Measurements from ENCODE around the gene GTF2I. TPM values are rescaled to one million over a fixed set of nuclear protein-coding genes. Genes with fewer than 3 reads are reported as not detected.
"Not testable (repeated sequence)": the region's sequence is repeated elsewhere in the genome, so short reads cannot be mapped to it uniquely, and the experiment has no call there.

Gene GTF2I
- total and polyA plus RNA-seq, 2 experiments from 2014 or later = 167 to 193 TPM

DNA sequence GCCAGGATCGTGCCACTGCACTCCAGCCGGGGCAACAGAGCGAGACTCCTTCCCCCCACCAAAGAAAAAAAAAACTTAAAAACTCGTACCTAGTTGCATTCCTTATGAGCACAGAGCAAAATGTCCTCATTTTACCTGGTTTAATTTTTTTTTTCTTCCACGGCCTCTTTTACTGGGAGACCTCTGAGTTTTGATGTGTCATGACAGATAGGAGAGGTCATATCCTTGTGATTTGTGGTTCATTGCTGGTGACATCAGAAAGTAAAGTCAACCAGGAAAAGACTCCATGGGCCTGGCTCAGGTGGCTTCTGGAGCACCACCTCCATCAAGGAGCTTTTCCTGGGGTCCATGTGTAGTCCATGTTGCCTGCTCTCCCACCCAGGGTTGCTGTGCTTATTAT is 26.3 kb downstream of the GTF2I start:
- Histone ChIP-seq H3K4me3 (no peak overlapping the region), H4K20me1 (ENCODE audit: insufficient read depth, poor library complexity, severe bottlenecking) (peaks cover 98% of the 10 kb centered on the region), H3K9me3 (ENCODE audit: low read depth) (no peaks in the 10 kb centered on the region), H3K27me3 (no peaks in the 10 kb centered on the region), H3K9me2 (replicated peaks; ENCODE audit: insufficient read depth) (no peaks in the 10 kb centered on the region), H2AFZ (no peak overlapping the region), H3K36me3 (replicated peaks; ENCODE audit: insufficient read depth, low read depth) (peaks cover 2% of the 10 kb centered on the region), H3K79me2 (peaks cover 100% of the 10 kb centered on the region), H3K27ac (no peak overlapping the region), H3K4me2 (no peak overlapping the region), H3K4me1 (ENCODE audit: insufficient read depth) (no peaks in the 10 kb centered on the region)
- no peak for TF ChIP-seq EZH2phosphoT487 (IDR thresholded peaks at IDR 0.05; ENCODE audit: low read depth, severe bottlenecking, unreplicated experiment)
- TF ChIP-seq, protein P1, sequence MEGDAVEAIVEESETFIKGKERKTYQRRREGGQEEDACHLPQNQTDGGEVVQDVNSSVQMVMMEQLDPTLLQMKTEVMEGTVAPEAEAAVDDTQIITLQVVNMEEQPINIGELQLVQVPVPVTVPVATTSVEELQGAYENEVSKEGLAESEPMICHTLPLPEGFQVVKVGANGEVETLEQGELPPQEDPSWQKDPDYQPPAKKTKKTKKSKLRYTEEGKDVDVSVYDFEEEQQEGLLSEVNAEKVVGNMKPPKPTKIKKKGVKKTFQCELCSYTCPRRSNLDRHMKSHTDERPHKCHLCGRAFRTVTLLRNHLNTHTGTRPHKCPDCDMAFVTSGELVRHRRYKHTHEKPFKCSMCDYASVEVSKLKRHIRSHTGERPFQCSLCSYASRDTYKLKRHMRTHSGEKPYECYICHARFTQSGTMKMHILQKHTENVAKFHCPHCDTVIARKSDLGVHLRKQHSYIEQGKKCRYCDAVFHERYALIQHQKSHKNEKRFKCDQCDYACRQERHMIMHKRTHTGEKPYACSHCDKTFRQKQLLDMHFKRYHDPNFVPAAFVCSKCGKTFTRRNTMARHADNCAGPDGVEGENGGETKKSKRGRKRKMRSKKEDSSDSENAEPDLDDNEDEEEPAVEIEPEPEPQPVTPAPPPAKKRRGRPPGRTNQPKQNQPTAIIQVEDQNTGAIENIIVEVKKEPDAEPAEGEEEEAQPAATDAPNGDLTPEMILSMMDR (IDR thresholded peaks at IDR 0.05; ENCODE audit: poor library complexity) = no peak
- no peak for TF ChIP-seq EZH2 (IDR thresholded peaks at IDR 0.05; ENCODE audit: borderline replicate concordance)
- DNase-seq (ENCODE audit: low spot score) = no peak
- WGBS (ENCODE audit: low lambda C conversion rate, missing lambda C conversion rate) = 97% methylated on average over 5 of the region's 5 CpGs

DNA sequence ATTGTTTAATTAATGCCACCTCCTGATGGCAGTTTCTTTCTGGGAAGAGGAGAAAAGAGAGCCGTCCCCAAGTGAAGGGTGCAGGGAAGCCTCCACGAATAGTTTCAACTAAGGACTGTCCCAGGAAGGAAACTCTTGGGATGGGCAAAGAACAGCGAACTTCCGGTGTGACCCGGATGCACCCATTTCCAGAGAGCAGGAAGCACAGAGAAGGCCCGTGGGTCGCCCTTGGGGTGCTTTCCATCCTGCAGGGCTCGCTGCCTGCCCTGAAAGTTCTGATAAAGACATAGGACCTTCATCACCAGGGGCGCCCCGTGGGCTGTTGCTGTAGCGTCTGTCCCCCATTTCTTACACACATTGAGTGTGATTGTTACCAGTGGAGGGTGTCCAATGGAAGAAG is 27.0 kb downstream of the GTF2I start:
- Histone ChIP-seq H4K20me1 (ENCODE audit: insufficient read depth, poor library complexity, severe bottlenecking) (peaks cover 98% of the 10 kb centered on the region), H3K27me3 (no peaks in the 10 kb centered on the region), H3K27ac (no peak overlapping the region), H3K4me3 (no peak overlapping the region), H3K36me3 (replicated peaks; ENCODE audit: insufficient read depth, low read depth) (peaks cover 2% of the 10 kb centered on the region), H2AFZ (no peak overlapping the region), H3K4me1 (ENCODE audit: insufficient read depth) (no peaks in the 10 kb centered on the region), H3K9me3 (ENCODE audit: low read depth) (no peaks in the 10 kb centered on the region), H3K9me2 (replicated peaks; ENCODE audit: insufficient read depth) (no peaks in the 10 kb centered on the region), H3K4me2 (no peak overlapping the region), H3K79me2 (peaks cover 99% of the 10 kb centered on the region)
- DNase-seq (ENCODE audit: low spot score) = no peak
- TF ChIP-seq EZH2phosphoT487 (IDR thresholded peaks at IDR 0.05; ENCODE audit: low read depth, severe bottlenecking, unreplicated experiment) (no peak), EZH2 (IDR thresholded peaks at IDR 0.05; ENCODE audit: borderline replicate concordance) (no peak)
- TF ChIP-seq, protein P1 (IDR thresholded peaks at IDR 0.05; ENCODE audit: poor library complexity) = no peak
- 92% methylated on average over 11 of the region's 11 CpGs for WGBS (ENCODE audit: low lambda C conversion rate, missing lambda C conversion rate)

DNA sequence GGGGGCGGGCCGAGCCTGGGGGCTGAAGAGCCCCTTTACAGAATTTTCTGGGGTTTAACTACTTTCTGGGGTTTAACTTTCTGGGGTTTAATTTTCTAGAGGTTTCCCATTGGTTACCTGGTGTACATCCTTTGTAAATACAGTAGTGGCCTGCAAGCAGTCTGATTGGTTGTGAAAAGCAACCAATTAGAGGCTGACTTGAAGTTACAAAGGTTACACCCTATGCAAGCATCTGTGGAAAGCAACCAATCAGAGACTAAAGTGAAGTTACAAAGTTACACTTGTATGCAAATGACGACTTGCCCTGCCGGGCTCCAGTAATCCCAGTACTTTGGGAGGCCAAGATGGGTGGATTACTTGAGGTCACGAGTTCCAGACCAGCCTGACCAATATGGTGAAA is 27.4 kb downstream of the GTF2I start:
- Histone ChIP-seq H3K9me3 (ENCODE audit: low read depth) (no peaks in the 10 kb centered on the region), H3K27ac (no peak overlapping the region), H3K4me3 (no peak overlapping the region), H3K4me1 (ENCODE audit: insufficient read depth) (no peaks in the 10 kb centered on the region), H3K9me2 (replicated peaks; ENCODE audit: insufficient read depth) (no peaks in the 10 kb centered on the region), H3K36me3 (replicated peaks; ENCODE audit: insufficient read depth, low read depth) (peaks cover 2% of the 10 kb centered on the region), H3K4me2 (no peak overlapping the region), H3K79me2 (peaks cover 99% of the 10 kb centered on the region), H3K27me3 (no peaks in the 10 kb centered on the region), H4K20me1 (ENCODE audit: insufficient read depth, poor library complexity, severe bottlenecking) (peaks cover 98% of the 10 kb centered on the region), H2AFZ (no peak overlapping the region)
- TF ChIP-seq, protein P1 (IDR thresholded peaks at IDR 0.05; ENCODE audit: poor library complexity) = no peak
- TF ChIP-seq EZH2 (IDR thresholded peaks at IDR 0.05; ENCODE audit: borderline replicate concordance) (no peak), EZH2phosphoT487 (IDR thresholded peaks at IDR 0.05; ENCODE audit: low read depth, severe bottlenecking, unreplicated experiment) (no peak)
- 91% methylated on average over 5 of the region's 5 CpGs for WGBS (ENCODE audit: low lambda C conversion rate, missing lambda C conversion rate)
- DNase-seq (ENCODE audit: low spot score) = no peak

DNA sequence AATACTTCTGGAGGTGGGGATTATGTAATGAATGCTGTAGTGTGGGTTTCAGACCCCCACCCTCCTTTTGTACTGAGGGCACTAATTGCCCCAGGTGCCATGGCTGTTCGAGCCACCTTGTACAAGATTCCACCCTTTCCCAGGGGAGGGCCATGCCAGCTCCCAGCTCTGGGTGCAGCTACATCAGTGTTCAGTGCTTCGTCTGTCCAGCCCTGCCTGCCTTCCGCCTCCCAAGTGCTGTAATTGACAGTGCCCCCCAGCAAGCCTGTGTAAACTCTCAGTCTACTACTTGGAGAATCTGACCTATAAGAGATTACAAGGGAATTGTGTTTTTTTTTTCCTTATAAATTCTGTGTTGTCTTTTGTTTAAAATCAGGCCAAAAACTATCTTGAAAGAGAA is 33.0 kb downstream of the GTF2I start:
- Histone ChIP-seq H3K9me3 (ENCODE audit: low read depth) (no peaks in the 10 kb centered on the region), H4K20me1 (ENCODE audit: insufficient read depth, poor library complexity, severe bottlenecking) (peaks cover 62% of the 10 kb centered on the region), H3K79me2 (peaks cover 85% of the 10 kb centered on the region), H2AFZ (no peak overlapping the region), H3K4me1 (ENCODE audit: insufficient read depth) (no peaks in the 10 kb centered on the region), H3K36me3 (replicated peaks; ENCODE audit: insufficient read depth, low read depth) (peaks cover 9% of the 10 kb centered on the region), H3K27me3 (no peaks in the 10 kb centered on the region), H3K4me3 (no peak overlapping the region), H3K27ac (no peak overlapping the region), H3K9me2 (replicated peaks; ENCODE audit: insufficient read depth) (no peaks in the 10 kb centered on the region), H3K4me2 (no peak overlapping the region)
- DNase-seq (ENCODE audit: low spot score) = no peak
- TF ChIP-seq EZH2phosphoT487 (IDR thresholded peaks at IDR 0.05; ENCODE audit: low read depth, severe bottlenecking, unreplicated experiment) (no peak), EZH2 (IDR thresholded peaks at IDR 0.05; ENCODE audit: borderline replicate concordance) (no peak)
- TF ChIP-seq, protein P1 (IDR thresholded peaks at IDR 0.05; ENCODE audit: poor library complexity) = no peak
- 84% methylated on average over 3 of the region's 3 CpGs for WGBS (ENCODE audit: low lambda C conversion rate, missing lambda C conversion rate)

DNA sequence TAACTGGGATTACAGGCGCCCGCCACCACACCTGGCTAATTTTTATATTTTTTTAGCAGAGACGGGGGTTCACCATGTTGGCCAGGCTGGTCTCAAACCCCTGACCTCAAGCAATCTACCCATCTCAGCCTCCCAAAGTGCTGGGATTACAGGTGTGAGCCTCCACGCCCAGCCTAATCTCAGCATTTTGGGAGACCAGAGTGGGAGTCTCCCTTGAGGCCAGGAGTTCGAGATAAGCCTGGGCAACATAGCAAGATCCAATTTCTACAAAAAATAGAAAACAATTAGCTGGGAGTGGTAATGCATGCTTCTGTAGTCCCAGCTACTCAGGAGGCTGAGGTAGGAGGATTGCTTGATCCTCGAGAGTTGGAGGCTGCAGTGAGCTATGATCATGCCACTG is 46.9 kb downstream of the GTF2I start:
- not testable (repeated sequence) for H4K20me1 ChIP-seq (ENCODE audit: insufficient read depth, poor library complexity, severe bottlenecking); H3K9me3 ChIP-seq (ENCODE audit: low read depth); H3K9me2 ChIP-seq (replicated peaks; ENCODE audit: insufficient read depth); DNase-seq (ENCODE audit: low spot score); H3K27me3 ChIP-seq; H3K4me1 ChIP-seq (ENCODE audit: insufficient read depth); H3K27ac ChIP-seq; H3K4me3 ChIP-seq; H2AFZ ChIP-seq; H3K4me2 ChIP-seq; H3K36me3 ChIP-seq (replicated peaks; ENCODE audit: insufficient read depth, low read depth)
- WGBS (ENCODE audit: low lambda C conversion rate, missing lambda C conversion rate) = 97% methylated on average over 6 of the region's 6 CpGs
- H3K79me2 ChIP-seq = peaks cover 59% of the 10 kb centered on the region

Data from hepatocyte (in vitro differentiated cells).